GM18526 (cell line): ENCODE data around the gene KRT76.

Experiments used
- POLR2A ChIP-seq: IDR thresholded peaks from 3 replicates; pipeline ENCODE4 v1.6.1; 2011; ENCODE audit not compliant: insufficient read length; ENCODE audit errors: extremely low read depth

KRT76 gene

DNA sequence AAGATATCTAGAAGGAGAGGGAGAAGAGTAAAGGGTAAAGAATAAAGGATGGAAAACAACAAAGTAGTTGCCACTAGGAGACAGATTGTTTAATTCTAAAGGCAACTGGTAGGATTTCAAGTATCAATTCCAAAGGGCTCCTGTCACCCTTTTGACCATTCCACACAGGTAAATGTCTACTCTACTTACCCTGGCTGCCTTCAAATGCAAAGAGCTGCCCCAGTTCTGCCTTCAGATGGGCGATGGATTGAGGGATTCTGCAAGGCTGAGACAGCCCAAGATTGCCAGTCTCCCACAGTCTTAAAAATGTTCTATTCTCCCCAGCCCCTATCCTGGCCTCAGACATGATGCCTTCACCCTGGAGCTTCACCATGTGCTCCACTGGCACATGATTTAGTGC lies 11.4 kb downstream of the KRT76 start:
- TF ChIP-seq POLR2A, result no peak

DNA sequence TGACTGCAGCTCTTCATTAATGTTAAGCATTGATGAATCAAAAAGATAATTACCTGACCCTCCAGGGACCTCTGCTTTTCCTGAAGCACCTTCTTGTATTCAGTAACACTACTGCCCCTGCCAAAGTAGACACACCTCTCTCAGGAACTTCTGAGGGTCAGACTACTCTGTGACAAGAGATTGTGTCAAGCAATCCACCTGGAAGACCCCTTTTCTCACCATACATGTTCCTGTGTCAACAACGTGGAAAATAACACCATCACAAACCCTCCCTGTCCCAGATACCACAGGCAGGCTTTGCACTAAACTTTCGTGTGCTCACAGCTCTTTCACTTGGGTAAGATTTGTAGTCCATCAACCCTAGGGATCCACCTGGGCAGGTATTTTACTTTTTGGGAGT lies 13.2 kb downstream of the KRT76 start:
- TF ChIP-seq POLR2A, result no peak

DNA sequence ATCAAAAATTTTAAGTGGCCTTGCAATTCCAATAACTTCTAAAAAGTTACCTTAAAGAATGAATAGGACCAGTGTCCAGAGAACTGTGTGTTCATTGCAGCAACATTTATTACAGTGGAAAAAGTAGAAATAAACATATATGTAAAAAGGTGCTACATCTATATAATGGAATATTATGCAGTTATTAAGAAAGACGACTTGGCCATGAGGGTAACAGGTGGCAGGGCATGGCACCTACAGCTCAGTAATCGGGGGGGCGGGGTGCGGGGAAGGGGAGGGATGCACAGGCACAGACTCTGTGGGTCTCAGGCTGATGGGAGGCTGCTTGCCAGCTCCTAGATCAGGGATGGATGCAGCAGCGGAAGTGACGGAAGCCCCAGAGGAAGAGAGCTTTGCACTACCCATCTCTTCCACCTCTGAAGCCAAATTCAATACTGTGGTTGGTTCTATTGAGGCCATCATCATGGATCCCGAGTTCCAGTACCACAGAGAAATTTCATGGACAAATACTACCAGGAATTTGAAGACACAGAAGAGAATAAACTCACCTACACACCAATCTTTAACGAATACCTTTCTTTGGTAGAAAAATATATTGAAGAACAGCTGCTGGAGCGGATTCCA lies 14.0 kb downstream of the KRT76 start:
- no peak for TF ChIP-seq POLR2A

DNA sequence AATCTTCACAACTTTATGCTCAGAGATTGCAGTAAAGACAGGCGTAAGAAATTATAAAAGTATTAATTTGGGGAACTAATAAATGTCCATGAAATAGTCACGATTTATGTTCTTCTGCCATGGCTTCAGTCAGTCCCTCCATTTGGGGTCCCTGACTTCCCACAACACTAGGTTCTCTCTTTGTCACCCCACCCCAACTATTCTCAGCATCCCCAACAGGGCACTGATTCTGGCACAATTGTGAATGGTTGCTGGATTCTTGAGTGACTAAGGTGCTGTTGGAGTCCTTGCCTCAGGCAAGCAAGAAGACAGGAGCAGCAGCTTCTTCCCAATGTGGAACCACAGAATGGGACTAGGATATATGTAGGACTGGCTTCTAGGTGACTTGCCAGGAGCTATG lies 15.3 kb downstream of the KRT76 start:
- no peak for TF ChIP-seq POLR2A

DNA sequence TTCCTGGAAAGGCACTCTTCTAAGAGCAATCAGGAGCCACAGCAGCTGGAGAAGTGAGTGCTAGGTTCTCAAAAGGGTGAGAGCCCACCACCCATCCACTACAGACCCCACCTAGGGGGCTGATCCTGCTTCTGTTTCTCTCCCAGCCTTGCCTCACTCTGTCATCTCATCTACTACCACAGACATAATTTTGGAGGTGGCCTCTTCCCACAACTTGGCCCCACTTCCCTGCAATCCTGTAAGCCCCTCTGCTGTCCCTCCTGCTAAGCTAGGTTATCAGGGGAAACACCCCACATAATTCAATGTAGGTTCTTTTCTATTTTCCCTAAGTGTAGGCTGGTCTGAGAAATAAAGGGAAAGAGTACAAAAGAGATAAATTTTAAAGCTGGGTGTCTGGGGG lies 16.5 kb downstream of the KRT76 start:
- TF ChIP-seq POLR2A, result no peak

DNA sequence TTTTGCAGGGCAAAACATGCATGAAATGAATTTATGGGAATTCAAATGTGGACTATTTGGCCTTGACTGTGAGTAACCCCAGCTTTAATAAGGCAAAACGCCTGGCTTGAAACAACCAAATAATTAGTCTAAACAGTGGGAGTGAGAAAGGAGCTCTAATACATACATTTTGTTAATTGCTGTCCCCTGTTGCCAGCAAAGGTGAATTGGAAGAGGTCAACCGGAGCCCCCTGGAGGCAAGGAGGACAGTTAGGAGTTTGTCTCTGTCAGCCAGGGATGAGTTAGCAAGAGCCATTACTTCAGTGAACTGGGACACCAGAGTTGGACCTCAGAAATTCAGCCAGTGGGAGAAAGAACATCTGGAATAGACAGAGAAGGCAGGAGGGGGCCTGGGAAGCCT lies 17.4 kb downstream of the KRT76 start:
- no peak for TF ChIP-seq POLR2A

DNA sequence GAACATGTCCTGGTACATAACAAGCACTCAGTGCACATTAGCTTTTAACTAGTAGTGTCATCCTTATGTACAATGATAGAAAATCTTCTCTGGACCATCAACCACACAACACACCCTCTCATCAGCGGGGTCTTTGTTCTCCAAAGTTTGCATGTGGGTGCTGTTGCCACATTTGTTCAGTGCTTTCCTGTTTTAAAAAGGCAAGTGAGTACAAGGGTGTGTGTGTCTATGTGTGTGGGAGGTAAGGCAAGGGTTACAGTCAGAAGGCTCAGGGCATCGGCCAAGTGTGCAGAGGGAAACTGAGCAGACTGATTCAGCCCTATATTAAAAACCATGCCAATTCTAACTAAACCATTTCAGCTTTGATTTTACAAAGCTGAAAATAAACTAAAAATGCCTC lies 17.9 kb downstream of the KRT76 start:
- TF ChIP-seq POLR2A, result no peak

DNA sequence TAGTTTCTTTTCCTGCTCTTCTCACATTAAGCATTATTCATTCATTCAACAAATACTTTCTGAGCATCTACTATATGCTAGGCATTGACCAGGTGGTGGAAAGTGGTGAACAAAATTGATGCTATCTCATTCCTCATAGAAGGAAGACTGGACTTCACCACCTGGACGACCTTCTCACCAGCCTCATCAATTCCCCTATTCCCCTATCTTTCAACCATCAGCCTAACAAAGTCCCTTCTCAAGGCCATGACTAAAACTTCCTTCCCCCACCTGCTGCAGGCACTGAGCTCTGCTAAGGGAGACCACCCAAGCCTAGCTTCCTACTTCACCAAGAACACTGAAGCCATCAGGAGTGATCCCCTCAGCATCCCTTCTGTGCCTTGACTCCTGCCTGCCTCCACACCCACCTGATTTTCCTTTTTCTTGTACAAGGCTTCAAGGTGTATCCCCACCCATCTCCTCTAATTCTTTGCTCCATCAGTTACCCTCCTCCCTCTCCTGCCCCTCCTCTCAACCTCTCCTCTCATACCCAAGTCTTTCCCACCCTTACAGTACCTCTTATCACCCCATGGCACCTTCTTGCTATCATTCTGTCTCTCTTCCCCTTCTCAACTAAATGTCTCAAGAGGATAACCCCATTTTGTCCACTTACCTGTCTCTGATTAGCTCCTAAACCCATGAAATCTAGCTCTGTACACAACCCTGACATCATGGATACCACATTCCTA lies 19.5 kb downstream of the KRT76 start:
- no peak for TF ChIP-seq POLR2A

DNA sequence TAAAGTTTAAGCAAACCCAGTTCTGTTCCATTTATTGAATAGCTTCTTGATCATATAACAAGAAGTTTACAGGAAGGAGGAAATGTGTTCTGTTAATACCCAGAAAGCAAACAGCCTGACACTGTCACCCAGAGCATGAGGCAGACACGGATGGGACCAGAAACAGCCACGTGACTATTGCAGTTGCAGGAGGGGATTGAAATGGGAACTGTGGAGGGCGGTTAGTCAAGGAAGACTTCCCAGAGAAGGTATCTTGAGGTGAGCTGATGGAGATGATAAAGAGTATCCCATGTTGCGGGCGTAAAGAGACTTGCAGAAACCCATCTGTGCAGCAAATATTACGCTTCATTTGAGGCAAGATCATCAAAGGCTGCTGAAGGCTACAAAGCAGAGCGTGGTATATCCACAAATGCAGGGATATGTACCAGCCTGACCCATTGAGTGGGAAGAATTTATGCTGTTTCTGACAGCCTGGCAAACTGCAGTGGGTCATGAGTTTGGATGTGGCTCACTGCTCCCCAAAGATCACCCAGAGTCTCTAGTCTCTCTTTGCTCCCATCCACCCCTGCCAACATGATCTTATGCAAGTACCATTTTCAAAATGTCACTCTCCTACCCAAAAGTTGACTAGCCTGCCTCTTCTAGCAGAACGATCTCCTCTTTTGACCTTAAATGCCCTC lies 20.7 kb downstream of the KRT76 start:
- TF ChIP-seq POLR2A, result no peak

DNA sequence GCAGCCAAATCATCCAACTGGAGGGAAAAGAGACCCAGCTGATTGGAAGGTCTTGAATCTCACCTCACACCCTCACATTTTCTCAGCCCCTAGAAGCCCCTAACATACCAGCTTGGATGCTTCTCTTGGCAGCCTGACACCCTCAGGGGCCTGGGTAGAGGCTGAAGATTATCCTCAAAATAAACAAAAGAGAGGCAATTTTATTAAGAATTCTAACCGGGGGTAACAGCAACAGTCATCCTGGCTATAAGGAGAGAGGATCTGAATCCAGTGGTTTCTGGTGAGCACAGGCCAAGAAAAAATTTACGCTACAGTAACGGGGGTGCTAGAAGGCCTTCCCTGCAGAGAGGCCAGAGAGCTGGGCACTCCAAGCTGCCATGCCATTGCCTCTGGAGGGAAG lies 21.6 kb downstream of the KRT76 start:
- TF ChIP-seq POLR2A, result no peak

DNA sequence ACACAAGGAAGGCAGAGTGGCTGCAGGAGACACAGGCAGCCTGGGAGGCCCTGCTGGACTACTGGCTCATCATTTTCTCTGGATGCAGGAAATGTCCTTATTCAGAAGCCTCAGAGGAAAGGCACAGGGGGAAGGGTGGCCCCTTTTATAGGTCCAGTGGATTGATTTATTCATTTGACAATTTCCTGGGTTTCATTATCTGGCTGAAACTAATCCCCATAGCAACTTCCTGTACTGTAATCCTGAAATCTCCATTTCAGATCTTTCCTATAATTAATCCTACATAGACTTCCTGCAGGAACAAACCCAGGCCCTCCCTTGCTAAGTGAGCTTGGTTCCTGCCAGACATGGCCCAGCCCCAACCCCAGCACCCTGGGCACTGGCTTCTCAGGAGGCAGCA lies 23.0 kb downstream of the KRT76 start:
- TF ChIP-seq POLR2A, result no peak

DNA sequence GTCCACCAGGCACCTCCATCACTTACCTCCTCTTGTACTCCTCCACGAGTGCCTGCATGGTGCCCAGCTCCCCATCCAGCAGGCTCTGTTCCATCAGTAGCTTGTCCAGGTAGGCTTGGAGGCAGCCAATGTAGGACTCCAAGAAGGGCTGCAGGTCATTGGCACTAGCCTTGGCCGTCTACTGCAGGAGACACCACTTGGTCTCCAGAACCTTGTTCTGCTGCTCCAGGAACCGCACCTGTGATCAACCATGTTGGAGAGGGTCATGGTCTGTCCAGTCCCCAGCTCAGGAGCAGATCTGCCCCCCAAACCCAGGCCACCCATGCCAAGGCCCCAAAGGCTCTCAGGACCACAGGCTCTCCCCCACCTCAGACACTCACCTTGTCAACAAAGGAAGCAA lies 23.9 kb downstream of the KRT76 start:
- TF ChIP-seq POLR2A, result no peak

DNA sequence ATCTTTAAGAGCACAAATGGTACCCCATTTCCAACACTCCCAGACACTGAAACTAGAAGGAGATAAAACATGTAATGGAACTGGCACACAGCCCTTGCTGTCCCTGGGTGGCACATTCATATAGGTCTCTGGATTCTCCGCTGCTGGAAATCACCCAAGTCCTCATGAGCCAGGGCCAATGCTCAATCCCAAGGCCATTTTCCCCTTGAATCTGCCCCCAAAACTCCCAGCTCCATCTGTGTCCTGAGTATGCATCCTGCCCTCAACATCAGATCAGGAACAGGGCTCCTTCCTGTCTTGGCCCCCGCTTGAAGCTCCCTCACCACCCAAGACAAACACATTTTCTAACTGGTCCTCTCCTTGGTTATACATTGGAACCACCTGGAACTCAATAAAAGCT lies 24.6 kb downstream of the KRT76 start:
- no peak for TF ChIP-seq POLR2A

DNA sequence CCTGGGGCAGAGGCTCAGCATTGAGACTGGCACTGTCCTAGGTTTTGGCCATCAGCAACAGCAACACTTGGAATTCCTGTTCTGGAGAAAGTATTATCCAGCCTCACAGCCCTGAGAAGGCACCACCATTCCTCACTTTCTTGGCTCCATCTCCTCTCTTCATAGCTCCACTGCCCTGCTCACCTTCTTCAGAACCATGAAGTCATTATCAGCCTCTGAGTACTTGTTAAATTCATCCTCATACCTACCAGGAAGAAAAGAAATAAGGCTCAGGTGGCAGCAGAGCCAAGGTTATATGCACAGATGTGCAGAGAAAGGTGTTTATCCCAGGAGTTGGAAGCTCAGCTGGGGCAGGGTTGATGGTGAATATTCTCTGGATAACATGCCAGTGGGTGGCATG lies 25.4 kb downstream of the KRT76 start:
- no peak for TF ChIP-seq POLR2A

DNA sequence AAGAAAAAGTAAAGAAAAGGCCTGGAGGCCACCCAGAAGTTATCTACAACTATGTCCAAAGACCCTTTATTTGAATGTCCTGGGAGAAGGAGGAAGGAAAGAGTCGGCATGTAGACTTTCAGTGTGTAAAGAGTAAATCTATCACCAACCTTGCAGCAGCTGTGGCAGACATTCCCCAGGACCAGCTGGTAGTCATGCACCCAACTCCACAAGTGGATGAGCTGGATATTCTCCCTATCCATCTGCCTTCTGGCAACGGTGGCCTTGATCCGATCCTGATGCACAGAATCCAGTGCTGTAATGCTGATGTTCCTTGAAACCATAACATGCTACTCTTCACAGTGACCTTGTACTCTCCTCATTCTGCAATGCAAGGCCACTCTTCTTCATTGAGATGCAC lies 27.3 kb downstream of the KRT76 start:
- no peak for TF ChIP-seq POLR2A

DNA sequence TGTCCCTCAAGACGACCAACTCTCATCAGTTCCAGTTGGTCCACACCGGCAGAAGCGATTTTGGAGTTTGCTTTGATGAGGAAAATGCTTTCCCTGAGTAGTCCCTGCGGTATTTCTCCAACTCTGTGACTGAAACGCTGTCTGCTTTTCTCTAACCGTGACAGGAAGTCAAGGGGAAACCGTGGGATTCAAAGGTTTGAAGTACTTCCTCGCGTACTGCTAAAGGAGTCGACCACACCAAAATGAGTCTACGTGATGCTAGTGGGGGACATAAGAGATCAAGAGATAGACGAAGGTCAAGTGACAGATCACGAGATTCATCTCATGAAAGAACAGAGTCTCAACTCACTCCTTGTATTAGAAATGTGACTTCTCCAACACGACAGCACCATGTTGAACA lies 28.6 kb downstream of the KRT76 start:
- no peak for TF ChIP-seq POLR2A
